Peyer's patch (tissue), 4 donors: ENCODE data around the gene ISOC2. TPM values are rescaled to one million over a fixed set of nuclear protein-coding genes. Genes with fewer than 3 reads are reported as not detected.

Experiments used
- DNase-seq, 3 donors: peaks; one replicate each; pipeline ENCODE4 v3.0.0-alpha.2; 2017 to 2019
- H3K27ac ChIP-seq, 4 donors: fragments of 200-600 bp; sonication (generic); one replicate each; pipeline ENCODE4 v1.5.1; 2016 to 2019
- H3K27me3 ChIP-seq, 2 donors: fragments of 200-600 bp; sonication (generic); one replicate each; pipeline ENCODE4 v1.5.1; 2019
- H3K36me3 ChIP-seq, 3 donors: fragments of 200-600 bp; sonication (generic); one replicate each; pipeline ENCODE4 v1.5.1; 2016 to 2019
- H3K4me1 ChIP-seq, 4 donors: fragments of 200-600 bp; sonication (generic); one replicate each; pipeline ENCODE4 v1.5.1; 2016 to 2019
- H3K4me3 ChIP-seq, 4 donors: fragments of 200-600 bp; sonication (generic); 1 replicate in 3 of 4; 2 replicates in 1 of 4; pipeline ENCODE4 v1.5.1; 2016 to 2019; ENCODE audit warnings: mild to moderate bottlenecking in 1 of 4
- H3K9me3 ChIP-seq, 4 donors: fragments of 200-600 bp; sonication (generic); one replicate each; pipeline ENCODE4 v1.5.1; 2016 to 2019; ENCODE audit warnings: mild to moderate bottlenecking in 1 of 4
- POLR2A ChIP-seq, 2 donors: fragments of 450-650 bp; IDR thresholded peaks; one replicate each; pipeline ENCODE4 v1.5.1; 2017; ENCODE audit warnings: antibody characterized with exemption in 2 of 2, mild to moderate bottlenecking in 2 of 2, moderate library complexity in 2 of 2
- total RNA-seq, 4 donors: library from RNA; depleted of rRNA; stranded (reverse); fragments of >200 nt; gene quantifications; one replicate each; pipeline ENCODE4 v1.1.0, GENCODE V29; 2016
- TF ChIP-seq, protein P1 (sequence below), 6 experiments: fragments of 450-650 bp in 4 of 6; fragments of 200-600 bp in 2 of 6; sonication (generic) in 1 of 6; IDR thresholded peaks; one replicate each; pipeline ENCODE4 v1.5.1; 2017 to 2019; ENCODE audit warnings: antibody characterized with exemption in 6 of 6, mild to moderate bottlenecking in 3 of 6, moderate library complexity in 1 of 6

Gene ISOC2
- total RNA-seq, 4 donors from 2014 or later = 28.1 to 102 (median 60.0) TPM

DNA sequence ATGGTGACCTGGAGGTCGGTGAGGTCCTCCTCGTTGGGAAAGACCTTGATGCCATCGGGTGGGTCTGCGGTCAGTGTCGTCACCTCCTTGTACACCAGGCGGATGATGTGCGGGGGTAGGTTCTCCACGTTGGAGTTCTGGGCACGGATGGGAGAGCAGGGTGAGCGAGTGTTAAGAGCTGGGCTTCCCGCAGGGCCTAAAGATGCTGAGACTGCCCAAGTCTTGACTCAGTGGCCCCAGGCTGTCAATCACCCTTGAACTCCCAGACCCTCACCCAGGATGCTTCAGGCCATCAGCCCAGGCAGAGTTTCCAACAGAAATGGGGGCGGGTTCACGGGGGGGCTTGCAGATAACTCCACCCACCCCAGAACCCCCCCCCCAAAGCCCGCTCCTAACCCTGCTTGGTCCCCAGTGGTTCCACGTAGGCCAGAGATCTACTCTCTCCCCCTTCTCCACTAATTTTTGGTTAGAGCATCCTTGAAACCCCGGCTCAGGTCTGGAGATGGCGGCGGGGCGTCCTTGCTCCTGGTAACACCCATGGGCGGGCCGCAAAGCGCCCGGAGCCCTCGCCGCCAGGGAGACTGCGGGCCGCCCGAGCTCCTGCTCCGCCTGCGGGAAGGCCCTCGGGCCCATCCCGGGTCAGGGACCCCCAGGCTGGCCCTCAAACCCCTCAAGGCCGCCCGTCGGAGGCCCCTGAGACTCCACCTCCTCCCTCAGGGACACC lies 54.5 kb downstream of the ISOC2 start:
- peak overlapping the region; percentile 90 to 96 (median 95) for H3K27ac ChIP-seq
- peaks cover 6 to 18% (median 9%) of the 10 kb centered on the region in 4 donors for H3K4me1 ChIP-seq
- H3K9me3 ChIP-seq = no peaks in the 10 kb centered on the region
- H3K36me3 ChIP-seq = peaks cover 0 to 36% (median 0%) of the 10 kb centered on the region in 3 donors
- peak in 2 of 3 donors; percentile 67 to 70 for DNase-seq
- H3K4me3 ChIP-seq = peak overlapping the region; percentile 81 to 93 (median 90)
- TF ChIP-seq, protein P1, sequence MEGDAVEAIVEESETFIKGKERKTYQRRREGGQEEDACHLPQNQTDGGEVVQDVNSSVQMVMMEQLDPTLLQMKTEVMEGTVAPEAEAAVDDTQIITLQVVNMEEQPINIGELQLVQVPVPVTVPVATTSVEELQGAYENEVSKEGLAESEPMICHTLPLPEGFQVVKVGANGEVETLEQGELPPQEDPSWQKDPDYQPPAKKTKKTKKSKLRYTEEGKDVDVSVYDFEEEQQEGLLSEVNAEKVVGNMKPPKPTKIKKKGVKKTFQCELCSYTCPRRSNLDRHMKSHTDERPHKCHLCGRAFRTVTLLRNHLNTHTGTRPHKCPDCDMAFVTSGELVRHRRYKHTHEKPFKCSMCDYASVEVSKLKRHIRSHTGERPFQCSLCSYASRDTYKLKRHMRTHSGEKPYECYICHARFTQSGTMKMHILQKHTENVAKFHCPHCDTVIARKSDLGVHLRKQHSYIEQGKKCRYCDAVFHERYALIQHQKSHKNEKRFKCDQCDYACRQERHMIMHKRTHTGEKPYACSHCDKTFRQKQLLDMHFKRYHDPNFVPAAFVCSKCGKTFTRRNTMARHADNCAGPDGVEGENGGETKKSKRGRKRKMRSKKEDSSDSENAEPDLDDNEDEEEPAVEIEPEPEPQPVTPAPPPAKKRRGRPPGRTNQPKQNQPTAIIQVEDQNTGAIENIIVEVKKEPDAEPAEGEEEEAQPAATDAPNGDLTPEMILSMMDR (IDR thresholded peaks at IDR 0.05) = no peak
- no peak for TF ChIP-seq POLR2A (IDR thresholded peaks at IDR 0.05)
- H3K27me3 ChIP-seq = no peaks in the 10 kb centered on the region

DNA sequence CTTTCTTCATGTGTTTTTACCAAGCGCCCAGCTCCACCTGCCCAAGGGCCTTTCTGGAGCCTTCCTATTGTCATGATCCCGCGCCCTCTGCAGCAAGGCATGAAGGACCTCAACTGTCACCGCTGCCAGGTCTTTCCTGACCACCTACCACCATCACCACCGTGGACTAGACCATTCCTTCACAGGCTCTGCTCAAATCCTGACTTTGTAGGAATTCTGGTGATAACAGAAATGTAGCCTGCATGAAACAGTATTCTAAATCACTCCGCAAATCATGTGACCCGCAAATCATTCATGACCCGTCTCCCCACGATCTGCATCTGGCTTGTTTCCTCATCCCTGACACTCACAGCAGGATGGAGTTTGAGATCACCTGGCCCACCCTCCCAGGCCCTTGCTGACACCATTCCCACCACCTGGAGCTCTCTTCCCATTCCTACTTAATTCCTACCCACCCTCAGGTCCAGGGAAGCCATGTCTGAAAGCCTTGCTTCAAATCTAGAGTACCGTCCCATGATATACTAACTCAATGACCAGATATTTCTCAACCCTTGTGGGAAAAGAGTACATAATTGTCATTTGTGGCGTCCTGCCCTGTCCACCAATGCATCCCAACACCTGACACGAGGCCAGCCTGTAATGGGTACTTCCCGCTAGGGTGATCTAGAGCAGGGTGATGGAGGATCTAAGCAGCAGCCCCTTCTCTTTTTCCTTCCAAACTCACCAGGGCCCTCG lies 55.2 kb downstream of the ISOC2 start:
- H3K27ac ChIP-seq = no peak overlapping the region
- peaks cover 6 to 18% (median 9%) of the 10 kb centered on the region in 4 donors for H3K4me1 ChIP-seq
- H3K4me3 ChIP-seq = peak overlapping the region in 2 of 4 donors; percentile 91 to 93
- no peaks in the 10 kb centered on the region for H3K27me3 ChIP-seq
- no peak for TF ChIP-seq POLR2A (IDR thresholded peaks at IDR 0.05)
- TF ChIP-seq, protein P1 (IDR thresholded peaks at IDR 0.05) = no peak
- H3K36me3 ChIP-seq = peaks cover 0 to 44% (median 0%) of the 10 kb centered on the region in 3 donors
- H3K9me3 ChIP-seq = no peaks in the 10 kb centered on the region
- DNase-seq = no peak

DNA sequence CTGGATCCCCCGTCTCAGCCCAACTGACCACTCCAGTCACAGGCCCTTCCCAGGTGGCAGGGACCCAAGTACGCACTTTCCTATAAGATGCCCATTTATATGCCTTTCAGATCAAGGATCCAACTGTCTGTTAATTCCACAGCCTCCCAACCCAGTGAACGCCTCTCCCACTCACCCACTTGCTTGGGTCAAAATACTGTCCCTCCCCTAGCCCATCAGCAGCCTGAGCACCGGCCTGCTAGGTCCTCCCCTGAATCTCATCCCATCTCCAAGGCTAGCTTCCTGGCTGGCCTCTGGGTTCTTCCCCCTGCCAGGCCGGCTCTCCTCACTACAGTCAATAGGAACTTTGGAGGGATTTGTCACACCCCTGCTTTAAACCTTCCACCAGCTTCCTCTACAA lies 55.8 kb downstream of the ISOC2 start:
- no peak overlapping the region for H3K27ac ChIP-seq
- no peaks in the 10 kb centered on the region for H3K27me3 ChIP-seq
- peaks cover 0 to 50% (median 0%) of the 10 kb centered on the region in 3 donors for H3K36me3 ChIP-seq
- no peak for DNase-seq
- TF ChIP-seq, protein P1 (IDR thresholded peaks at IDR 0.05) = no peak
- no peak for TF ChIP-seq POLR2A (IDR thresholded peaks at IDR 0.05)
- H3K4me1 ChIP-seq = peaks cover 6 to 18% (median 9%) of the 10 kb centered on the region in 4 donors
- H3K4me3 ChIP-seq = no peak overlapping the region
- H3K9me3 ChIP-seq = no peaks in the 10 kb centered on the region

Other genes with a start within 250 kb of the ISOC2 start
- gene TMEM86B, start 232.9 kb downstream of the ISOC2 start, total RNA-seq = 10 to 100 TPM in 3 of 4 donors, 1 to 10 TPM in 1; 9.1 to 39.8 (median 15.1) TPM
- gene PPP6R1, start 202.6 kb downstream of the ISOC2 start, total RNA-seq = 100 to 1,000 TPM in 2 of 4 donors, 10 to 100 TPM in 2; 71.2 to 123 (median 94.8) TPM
- gene HSPBP1, start 181.5 kb downstream of the ISOC2 start, total RNA-seq = 10 to 100 TPM; 14.4 to 38.0 (median 25.6) TPM
- 1 to 10 TPM in 3 of 4 donors, under 1 TPM in 1; 0.35 to 6.6 (median 3.0) TPM for gene BRSK1, start 177.6 kb downstream of the ISOC2 start, total RNA-seq
- 100 to 1,000 TPM in 3 of 4 donors, 10 to 100 TPM in 1; 26.4 to 235 (median 199) TPM for gene TMEM150B, start 136.3 kb downstream of the ISOC2 start, total RNA-seq
- 10 to 100 TPM; 14.4 to 45.6 (median 43.9) TPM for gene KMT5C, start 121.8 kb downstream of the ISOC2 start, total RNA-seq
- gene COX6B2, start 106.9 kb downstream of the ISOC2 start, total RNA-seq = not detected
- gene GARIN5B, start 98.4 kb downstream of the ISOC2 start, total RNA-seq = not detected
- gene IL11, start 91.2 kb downstream of the ISOC2 start, total RNA-seq = not detected
- gene TMEM190, start 84.8 kb downstream of the ISOC2 start, total RNA-seq = not detected
- 10 to 100 TPM; 19.8 to 75.8 (median 61.6) TPM for gene TMEM238, start 77.3 kb downstream of the ISOC2 start, total RNA-seq
- 100 to 1,000 TPM; 116 to 394 (median 283) TPM for gene RPL28, start 75.7 kb downstream of the ISOC2 start, total RNA-seq
- gene UBE2S, start 53.9 kb downstream of the ISOC2 start, total RNA-seq = 1 to 10 TPM; 5.2 to 9.1 (median 7.6) TPM
- not detected for gene SHISA7, start 18.3 kb downstream of the ISOC2 start, total RNA-seq
- not detected for gene C19orf85, start 3.1 kb upstream of the ISOC2 start, total RNA-seq
- 10 to 100 TPM; 10.1 to 47.0 (median 15.5) TPM for gene ZNF628, start 15.0 kb upstream of the ISOC2 start, total RNA-seq
- 1 to 10 TPM; 1.4 to 7.4 (median 3.0) TPM for gene NAT14, start 23.5 kb upstream of the ISOC2 start, total RNA-seq
- 10 to 100 TPM in 1 of 4 donors, 1 to 10 TPM in 3; 2.8 to 10.3 (median 5.0) TPM for gene SSC5D, start 26.8 kb upstream of the ISOC2 start, total RNA-seq
- not detected for gene SBK2, start 75.5 kb upstream of the ISOC2 start, total RNA-seq
- 1 to 10 TPM in 1 of 4 donors, not detected in 3; 1.0 TPM for gene SBK3, start 83.9 kb upstream of the ISOC2 start, total RNA-seq
- gene ZNF579, start 119.2 kb upstream of the ISOC2 start, total RNA-seq = 1 to 10 TPM in 3 of 4 donors, not detected in 1; 1.7 to 6.1 (median 3.1) TPM
- gene FIZ1, start 137.9 kb upstream of the ISOC2 start, total RNA-seq = 10 to 100 TPM in 3 of 4 donors, 1 to 10 TPM in 1; 6.0 to 14.9 (median 12.0) TPM
- 10 to 100 TPM; 30.3 to 45.2 (median 44.4) TPM for gene ZNF524, start 138.6 kb upstream of the ISOC2 start, total RNA-seq
- 10 to 100 TPM in 3 of 4 donors, 1 to 10 TPM in 1; 8.6 to 18.9 (median 14.3) TPM for gene ZNF865, start 144.0 kb upstream of the ISOC2 start, total RNA-seq
- 10 to 100 TPM in 3 of 4 donors, 1 to 10 TPM in 1; 6.0 to 18.3 (median 12.3) TPM for gene ZNF784, start 162.9 kb upstream of the ISOC2 start, total RNA-seq
- gene ZNF580, start 179.4 kb upstream of the ISOC2 start, total RNA-seq = 10 to 100 TPM; 12.3 to 38.4 (median 25.2) TPM
- 10 to 100 TPM in 3 of 4 donors, 1 to 10 TPM in 1; 7.7 to 28.9 (median 14.1) TPM for gene ZNF581, start 182.0 kb upstream of the ISOC2 start, total RNA-seq
- gene CCDC106, start 186.6 kb upstream of the ISOC2 start, total RNA-seq = 10 to 100 TPM in 3 of 4 donors, 1 to 10 TPM in 1; 8.1 to 17.4 (median 14.0) TPM
- 100 to 1,000 TPM; 132 to 292 (median 159) TPM for gene U2AF2, start 193.4 kb upstream of the ISOC2 start, total RNA-seq
- gene EPN1, start 213.6 kb upstream of the ISOC2 start, total RNA-seq = 100 to 1,000 TPM; 120 to 241 (median 163) TPM